Esophagus muscularis mucosa (tissue), 3 donors: ENCODE results near the gene LMNA.

Experiments used
- POLR2A ChIP-seq: fragments of 450-650 bp; IDR thresholded peaks from one replicate; pipeline ENCODE4 v1.6.1; 2017; ENCODE audit warnings: antibody characterized with exemption, moderate library complexity, mild to moderate bottlenecking, low read depth
- POLR2AphosphoS5 ChIP-seq, 2 donors: sonication (generic); formaldehyde crosslinking; IDR thresholded peaks; one replicate each; pipeline ENCODE4 v1.6.1; 2017; ENCODE audit warnings: antibody characterized with exemption in 2 of 2
- TF ChIP-seq, protein P1 (sequence below), 3 experiments: fragments of 200-600 bp in 2 of 3; fragments of 450-650 bp in 1 of 3; sonication (generic) in 2 of 3; IDR thresholded peaks; one replicate each; pipeline ENCODE4 v1.5.1; 2017 to 2019; ENCODE audit warnings: antibody characterized with exemption in 3 of 3, mild to moderate bottlenecking in 2 of 3, moderate library complexity in 1 of 3

DNA sequence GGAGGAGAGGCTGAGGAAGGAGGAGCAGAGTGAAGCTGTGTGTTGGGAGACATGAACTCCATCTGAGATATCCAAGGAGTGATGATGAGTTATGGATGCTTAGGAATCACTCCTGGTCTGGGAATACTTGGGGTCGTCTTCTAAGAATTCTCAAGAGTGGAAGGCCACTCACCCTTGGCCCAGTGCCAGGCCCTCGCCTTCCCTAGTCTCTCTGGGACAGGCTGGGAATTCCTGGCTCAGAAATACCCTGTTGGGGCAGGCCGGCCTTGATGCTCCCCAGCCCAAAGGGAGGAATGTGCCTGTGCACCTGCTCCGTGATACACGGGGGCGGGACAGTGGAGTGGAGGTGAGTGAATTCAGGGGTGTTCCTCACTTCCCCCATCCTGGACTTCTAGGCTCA, 12.6 kb upstream of the LMNA start:
- TF ChIP-seq, protein P1, sequence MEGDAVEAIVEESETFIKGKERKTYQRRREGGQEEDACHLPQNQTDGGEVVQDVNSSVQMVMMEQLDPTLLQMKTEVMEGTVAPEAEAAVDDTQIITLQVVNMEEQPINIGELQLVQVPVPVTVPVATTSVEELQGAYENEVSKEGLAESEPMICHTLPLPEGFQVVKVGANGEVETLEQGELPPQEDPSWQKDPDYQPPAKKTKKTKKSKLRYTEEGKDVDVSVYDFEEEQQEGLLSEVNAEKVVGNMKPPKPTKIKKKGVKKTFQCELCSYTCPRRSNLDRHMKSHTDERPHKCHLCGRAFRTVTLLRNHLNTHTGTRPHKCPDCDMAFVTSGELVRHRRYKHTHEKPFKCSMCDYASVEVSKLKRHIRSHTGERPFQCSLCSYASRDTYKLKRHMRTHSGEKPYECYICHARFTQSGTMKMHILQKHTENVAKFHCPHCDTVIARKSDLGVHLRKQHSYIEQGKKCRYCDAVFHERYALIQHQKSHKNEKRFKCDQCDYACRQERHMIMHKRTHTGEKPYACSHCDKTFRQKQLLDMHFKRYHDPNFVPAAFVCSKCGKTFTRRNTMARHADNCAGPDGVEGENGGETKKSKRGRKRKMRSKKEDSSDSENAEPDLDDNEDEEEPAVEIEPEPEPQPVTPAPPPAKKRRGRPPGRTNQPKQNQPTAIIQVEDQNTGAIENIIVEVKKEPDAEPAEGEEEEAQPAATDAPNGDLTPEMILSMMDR (IDR thresholded peaks at IDR 0.05), result no peak
- TF ChIP-seq POLR2A (no peak), POLR2AphosphoS5 (IDR thresholded peaks at IDR 0.05) (no peak)
